GM12874 (cell line): Measurements from ENCODE around the gene PIP4K2A.

Experiments used
- CTCF ChIP-seq: IDR thresholded peaks from 2 replicates; pipeline ENCODE4 v1.5.1; 2011; ENCODE audit warnings: low read depth, mild to moderate bottlenecking, control low read depth, low read length, moderate library complexity; ENCODE audit not compliant: insufficient read depth

PIP4K2A gene

GRCh38 chr10:22724773-22725172 is 10.4 kb upstream of the PIP4K2A start:
- TF ChIP-seq CTCF, result no peak

GRCh38 chr10:22723783-22724182 is 9.4 kb upstream of the PIP4K2A start:
- TF ChIP-seq CTCF, result no peak

- TF ChIP-seq CTCF, result no peak
Measured at GRCh38 chr10:22723343-22723779, 9.0 kb upstream of the PIP4K2A start.

GRCh38 chr10:22722626-22723169 is 8.3 kb upstream of the PIP4K2A start:
- no peak for TF ChIP-seq CTCF

- no peak for TF ChIP-seq CTCF
Measured at GRCh38 chr10:22720667-22721066, 6.3 kb upstream of the PIP4K2A start.

- TF ChIP-seq CTCF, result no peak
Measured at GRCh38 chr10:22719406-22720042, 5.1 kb upstream of the PIP4K2A start.

GRCh38 chr10:22717728-22718127 is 3.4 kb upstream of the PIP4K2A start:
- no peak for TF ChIP-seq CTCF
